Neural cell (in vitro differentiated cells): Measurements from ENCODE around the gene MYEOV.

Experiments
- EP300 ChIP-seq: fragments of 450-650 bp; conservative IDR thresholded peaks from 2 replicates; pipeline ENCODE4 v1.6.1; 2014; ENCODE audit warnings: antibody characterized with exemption, mild to moderate bottlenecking, moderate library complexity; ENCODE audit not compliant: poor library complexity, severe bottlenecking
- EZH2 ChIP-seq: fragments of 200-600, 300-800 bp; shearing (Covaris generic), sonication (generic); IDR thresholded peaks from 2 replicates; pipeline ENCODE4 v1.6.1; 2014; ENCODE audit warnings: antibody characterized with exemption, low read length, borderline replicate concordance, mild to moderate bottlenecking; ENCODE audit not compliant: insufficient read depth, poor library complexity, severe bottlenecking
- POLR2AphosphoS5 ChIP-seq: IDR thresholded peaks from 2 replicates; pipeline ENCODE4 v1.6.1; 2012
- RAD21 ChIP-seq: fragments of 450-650 bp; conservative IDR thresholded peaks from 2 replicates; pipeline ENCODE4 v1.6.1; 2014; ENCODE audit warnings: antibody characterized with exemption, mild to moderate bottlenecking, moderate library complexity
- SMC3 ChIP-seq: fragments of 450-650 bp; conservative IDR thresholded peaks from 2 replicates; pipeline ENCODE4 v1.6.1; 2014; ENCODE audit warnings: antibody characterized with exemption, mild to moderate bottlenecking, moderate library complexity; ENCODE audit not compliant: poor library complexity
- TAF1 ChIP-seq: IDR thresholded peaks from 2 replicates; pipeline ENCODE4 v1.6.1; 2012; ENCODE audit warnings: low read depth
- TF ChIP-seq, protein P1 (sequence below): fragments of 450-650 bp; IDR thresholded peaks from 2 replicates; pipeline ENCODE4 v1.5.1; 2014; ENCODE audit warnings: antibody characterized with exemption, mild to moderate bottlenecking, moderate library complexity; ENCODE audit not compliant: poor library complexity, severe bottlenecking

DNA sequence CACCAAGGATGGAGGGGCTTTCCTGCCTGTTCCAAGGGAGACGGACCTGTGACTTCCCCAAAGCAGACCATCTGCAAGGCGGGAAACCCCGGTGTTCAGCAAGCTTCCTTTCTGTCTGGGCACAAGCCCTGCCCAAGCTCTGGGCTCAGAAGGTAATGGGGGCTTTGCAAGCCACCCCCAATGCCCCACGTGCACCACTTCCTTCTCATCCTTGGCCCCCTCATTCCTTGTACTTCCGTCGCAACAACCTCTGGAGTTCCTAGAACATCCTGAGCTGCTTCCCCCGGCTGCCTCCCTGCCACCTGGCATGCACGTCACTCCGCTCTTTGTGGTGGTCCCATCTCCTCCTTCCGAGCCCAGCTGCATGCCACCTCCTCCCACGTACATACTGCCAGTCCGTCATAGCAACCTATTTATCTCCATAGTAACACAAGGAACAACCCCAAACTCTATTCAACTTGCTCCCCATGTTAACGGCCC lies 3.9 kb downstream of the MYEOV start:
- TF ChIP-seq, protein P1, sequence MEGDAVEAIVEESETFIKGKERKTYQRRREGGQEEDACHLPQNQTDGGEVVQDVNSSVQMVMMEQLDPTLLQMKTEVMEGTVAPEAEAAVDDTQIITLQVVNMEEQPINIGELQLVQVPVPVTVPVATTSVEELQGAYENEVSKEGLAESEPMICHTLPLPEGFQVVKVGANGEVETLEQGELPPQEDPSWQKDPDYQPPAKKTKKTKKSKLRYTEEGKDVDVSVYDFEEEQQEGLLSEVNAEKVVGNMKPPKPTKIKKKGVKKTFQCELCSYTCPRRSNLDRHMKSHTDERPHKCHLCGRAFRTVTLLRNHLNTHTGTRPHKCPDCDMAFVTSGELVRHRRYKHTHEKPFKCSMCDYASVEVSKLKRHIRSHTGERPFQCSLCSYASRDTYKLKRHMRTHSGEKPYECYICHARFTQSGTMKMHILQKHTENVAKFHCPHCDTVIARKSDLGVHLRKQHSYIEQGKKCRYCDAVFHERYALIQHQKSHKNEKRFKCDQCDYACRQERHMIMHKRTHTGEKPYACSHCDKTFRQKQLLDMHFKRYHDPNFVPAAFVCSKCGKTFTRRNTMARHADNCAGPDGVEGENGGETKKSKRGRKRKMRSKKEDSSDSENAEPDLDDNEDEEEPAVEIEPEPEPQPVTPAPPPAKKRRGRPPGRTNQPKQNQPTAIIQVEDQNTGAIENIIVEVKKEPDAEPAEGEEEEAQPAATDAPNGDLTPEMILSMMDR, result no peak
- TF ChIP-seq RAD21 (no peak), EZH2 (no peak), SMC3 (no peak), POLR2AphosphoS5 (no peak), EP300 (no peak), TAF1 (no peak)
